KOPT-K1 (cell line): Measurements from ENCODE around the gene IL19.
"Not testable (repeated sequence)": the region's sequence is repeated elsewhere in the genome, so short reads cannot be mapped to it uniquely, and the experiment has no call there.

Experiments
- H3K27ac ChIP-seq: fragments of 200-600 bp; sonication (generic); 2 replicates; pipeline ENCODE4 v1.5.1; 2016; ENCODE audit warnings: antibody characterized with exemption, mild to moderate bottlenecking, low read depth, low read length; ENCODE audit not compliant: poor library complexity, severe bottlenecking
- H3K36me3 ChIP-seq: fragments of 200-600 bp; sonication (generic); 2 replicates; pipeline ENCODE4 v1.5.1; 2017; ENCODE audit warnings: antibody characterized with exemption, mild to moderate bottlenecking, low read length, moderate library complexity; ENCODE audit not compliant: insufficient read depth
- H3K9me3 ChIP-seq: fragments of 200-600 bp; sonication (generic); 2 replicates; pipeline ENCODE4 v1.5.1; 2017; ENCODE audit warnings: antibody characterized with exemption, low read length, mild to moderate bottlenecking; ENCODE audit not compliant: insufficient read depth, poor library complexity, severe bottlenecking

The IL19 gene

DNA sequence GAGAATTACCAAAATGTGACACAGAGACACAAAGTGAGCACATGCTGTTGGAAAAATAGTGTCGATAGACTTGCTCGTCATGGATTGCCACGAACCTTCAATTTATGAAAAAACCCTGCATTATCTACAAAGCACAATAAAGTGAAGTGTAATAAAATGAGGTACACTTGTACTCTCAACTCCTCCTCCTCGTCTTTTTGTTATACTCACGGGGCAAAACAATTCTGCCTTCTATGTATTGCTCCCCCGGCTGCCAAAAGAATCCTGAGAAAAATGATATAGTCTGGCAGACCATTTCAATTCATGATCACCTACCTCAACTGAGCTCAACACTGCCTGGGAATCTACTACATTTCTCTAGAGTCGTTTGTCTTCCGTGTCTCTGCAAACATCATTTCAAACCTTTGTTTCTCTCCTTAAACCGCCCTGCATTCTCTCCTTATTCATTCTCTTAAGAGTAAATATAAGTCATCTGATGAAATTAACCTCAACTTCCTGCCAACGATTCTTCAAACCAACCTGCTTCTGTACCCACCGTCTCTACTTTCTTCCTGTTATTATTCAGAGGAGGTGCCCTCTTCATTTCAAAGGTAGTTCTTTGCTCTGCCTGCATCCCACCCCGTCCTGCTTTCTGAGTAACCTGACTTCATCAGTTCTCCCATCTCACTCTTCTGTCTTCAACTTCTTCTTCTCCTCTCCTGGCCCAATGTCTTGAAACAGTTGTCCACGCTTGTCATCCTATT lies 12.9 kb upstream of the IL19 start:
- peak overlapping the region; percentile 95 for H3K27ac ChIP-seq
- H3K9me3 ChIP-seq = no peaks in the 10 kb centered on the region
- no peaks in the 10 kb centered on the region for H3K36me3 ChIP-seq

- Histone ChIP-seq H3K36me3 (no peaks in the 10 kb centered on the region), H3K9me3 (peaks cover 6% of the 10 kb centered on the region), H3K27ac (no peak overlapping the region)
Observed at GRCh38 chr1:206760590-206760989, 10.0 kb upstream of the IL19 start.

DNA sequence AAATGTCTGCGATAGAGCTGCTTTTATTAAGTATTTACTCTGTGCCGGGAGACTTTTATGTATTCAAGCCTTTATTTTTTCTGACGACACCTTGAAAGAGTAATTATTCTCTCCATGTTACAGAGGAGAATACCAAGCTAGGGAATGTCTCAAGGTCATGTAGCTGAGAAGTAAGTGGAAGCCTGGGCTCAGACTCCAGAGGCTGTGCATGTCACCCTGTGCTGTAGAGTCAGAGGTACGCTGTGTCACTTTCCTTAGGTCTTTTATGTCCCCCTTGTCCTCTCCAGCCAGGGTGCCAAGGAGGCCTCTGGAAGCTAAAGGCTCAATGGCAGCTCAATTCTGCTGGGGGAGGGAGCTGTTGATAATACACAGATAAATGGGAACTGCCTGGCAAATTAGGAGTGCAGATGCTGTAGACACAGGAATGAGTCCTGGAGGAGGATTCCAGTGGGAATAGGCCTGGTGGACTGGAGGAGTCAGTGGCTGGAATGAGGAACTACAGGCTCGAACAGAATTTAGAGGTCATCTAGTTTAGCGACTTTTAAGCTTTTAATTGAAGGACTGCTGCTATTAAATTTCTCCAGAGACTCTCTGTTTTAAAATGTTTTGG lies 9.3 kb upstream of the IL19 start:
- Histone ChIP-seq H3K9me3 (peaks cover 6% of the 10 kb centered on the region), H3K36me3 (no peaks in the 10 kb centered on the region), H3K27ac (no peak overlapping the region)

GRCh38 chr1:206762741-206763364 lies 7.7 kb upstream of the IL19 start:
- not testable (repeated sequence) for H3K27ac ChIP-seq, H3K36me3 ChIP-seq, H3K9me3 ChIP-seq

GRCh38 chr1:206765771-206766170 lies 4.8 kb upstream of the IL19 start:
- H3K9me3 ChIP-seq, H3K36me3 ChIP-seq: not testable (repeated sequence)
- peak overlapping the region; percentile 48 for H3K27ac ChIP-seq

GRCh38 chr1:206766251-206766856 lies 4.2 kb upstream of the IL19 start:
- Histone ChIP-seq H3K27ac (peak overlapping the region; percentile 48), H3K9me3 (peaks cover 6% of the 10 kb centered on the region), H3K36me3 (no peaks in the 10 kb centered on the region)

DNA sequence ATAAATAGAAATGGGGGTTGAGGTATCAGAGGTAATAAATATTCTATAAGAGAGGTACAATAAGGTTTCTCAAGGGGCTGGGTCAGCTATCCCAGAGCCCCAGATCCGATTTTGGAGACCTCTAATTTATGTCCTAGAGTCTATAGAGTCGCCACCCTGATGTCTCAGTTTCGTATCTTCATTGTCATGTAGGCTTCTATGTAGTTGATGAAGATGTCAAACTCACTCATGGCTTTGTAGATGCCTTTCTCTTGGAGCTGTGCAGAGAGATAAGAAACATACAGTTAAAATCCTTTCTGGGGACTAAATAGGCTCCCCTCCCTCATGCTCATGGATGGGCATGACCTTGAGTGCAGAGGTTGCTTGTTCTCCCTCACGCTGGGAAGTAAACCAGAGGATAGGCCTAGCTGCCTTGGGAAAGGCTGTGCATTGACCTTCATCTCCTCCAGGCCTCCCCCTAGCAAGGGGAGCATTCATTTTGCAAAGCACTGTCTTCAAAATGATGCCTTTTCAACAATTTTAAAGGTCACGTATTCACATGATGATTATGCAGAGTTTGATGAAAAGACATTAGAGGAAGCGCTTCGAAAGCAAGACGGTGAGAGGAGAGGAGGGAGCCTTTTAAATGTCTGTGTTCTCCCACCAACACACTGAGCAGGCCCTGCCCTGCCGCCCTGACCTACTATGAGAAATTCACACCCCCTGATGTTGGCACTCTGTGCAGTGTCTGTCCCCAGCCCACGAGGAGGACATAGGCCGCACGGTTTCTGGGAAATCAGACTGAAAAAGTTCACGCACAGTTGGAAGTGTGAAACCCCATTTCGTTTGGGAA lies 1.9 kb upstream of the IL19 start:
- Histone ChIP-seq H3K9me3 (peaks cover 4% of the 10 kb centered on the region), H3K36me3 (no peaks in the 10 kb centered on the region), H3K27ac (peak overlapping the region; percentile 71)

DNA sequence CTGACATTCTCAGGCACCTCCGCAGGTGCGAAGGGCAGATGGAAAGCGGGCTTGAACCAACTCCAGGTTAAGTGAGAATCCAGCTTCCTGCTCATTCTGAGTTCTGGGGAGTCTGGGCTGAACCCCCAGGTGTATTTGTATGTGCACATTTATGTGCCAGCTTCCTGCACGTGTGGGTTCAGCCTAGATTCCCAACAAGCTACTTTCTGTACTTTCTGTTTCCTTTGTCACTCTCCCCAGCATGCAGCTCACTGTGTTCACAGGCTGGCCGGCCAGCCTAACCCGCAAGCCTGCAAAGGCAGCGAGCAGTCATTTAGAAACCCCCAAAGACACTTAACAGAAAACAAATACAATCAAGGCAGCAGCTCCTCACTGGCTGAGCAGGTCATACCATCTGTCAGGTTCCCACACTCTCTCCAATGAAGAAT lies 1.3 kb upstream of the IL19 start:
- Histone ChIP-seq H3K36me3 (no peaks in the 10 kb centered on the region), H3K27ac (peak overlapping the region; percentile 71), H3K9me3 (no peaks in the 10 kb centered on the region)

DNA sequence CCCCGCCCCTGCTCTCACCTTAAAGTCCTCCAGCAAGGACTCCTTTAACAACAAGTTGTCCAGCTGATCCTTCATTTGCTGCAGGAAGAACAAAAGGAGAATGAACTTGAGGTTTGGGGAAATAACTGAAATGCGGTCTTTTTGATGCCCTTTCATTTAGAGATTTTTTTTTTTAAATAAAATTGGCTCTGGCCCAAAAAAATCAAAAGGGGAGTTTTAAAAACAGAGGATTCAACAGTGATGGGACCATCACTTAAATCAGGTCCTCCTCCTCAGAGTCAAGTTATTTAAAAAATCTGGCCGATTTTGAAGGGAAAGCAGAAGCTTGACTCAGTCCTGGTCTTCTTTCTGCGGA lies 742 bp downstream of the IL19 start:
- no peaks in the 10 kb centered on the region for H3K9me3 ChIP-seq
- no peaks in the 10 kb centered on the region for H3K36me3 ChIP-seq
- H3K27ac ChIP-seq = peak overlapping the region; percentile 71

DNA sequence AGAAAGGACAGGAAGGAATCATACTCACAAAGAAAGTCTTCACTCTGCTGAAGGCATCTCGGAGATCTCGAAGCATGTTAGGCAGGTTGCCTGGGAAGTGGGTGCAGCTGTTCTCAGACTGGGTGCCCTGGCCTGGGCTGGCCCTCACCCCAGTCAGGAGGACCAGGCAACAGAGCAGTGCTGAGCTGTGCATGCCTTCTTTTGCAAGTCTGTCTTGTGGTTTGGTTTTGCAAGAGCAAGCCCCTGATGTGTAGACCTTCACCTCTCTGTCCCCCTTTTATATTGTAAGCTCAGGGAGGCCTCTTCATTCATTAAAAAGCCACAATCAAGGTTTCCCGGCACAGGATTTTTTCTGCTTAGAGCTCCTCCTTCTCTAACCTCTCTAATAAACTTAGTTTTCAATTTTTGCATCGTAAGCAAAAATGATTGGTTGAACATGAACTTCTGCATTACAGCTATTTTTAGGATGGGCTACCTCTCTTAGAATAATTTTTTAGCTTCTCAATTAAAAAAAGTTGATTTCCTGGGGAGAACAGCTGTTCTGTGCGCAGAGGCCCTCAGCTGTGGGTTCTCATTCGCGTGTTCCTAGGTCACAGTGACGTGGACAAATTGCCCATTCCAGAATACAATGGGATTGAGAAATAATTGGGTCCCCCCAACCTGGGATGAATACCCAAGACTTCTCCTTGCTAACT lies 1.8 kb downstream of the IL19 start, which contains the start of gene IL10:
Gene IL10, minus strand, starts transcription at position 252 of the 695 bp plus-strand sequence. Its CDS starts 59 bp downstream, at position 193.
- Histone ChIP-seq H3K27ac (no peak within 1 kb of the TSS), H3K9me3 (no peaks in the 10 kb centered on the region), H3K36me3 (no peaks in the 10 kb centered on the region)

DNA sequence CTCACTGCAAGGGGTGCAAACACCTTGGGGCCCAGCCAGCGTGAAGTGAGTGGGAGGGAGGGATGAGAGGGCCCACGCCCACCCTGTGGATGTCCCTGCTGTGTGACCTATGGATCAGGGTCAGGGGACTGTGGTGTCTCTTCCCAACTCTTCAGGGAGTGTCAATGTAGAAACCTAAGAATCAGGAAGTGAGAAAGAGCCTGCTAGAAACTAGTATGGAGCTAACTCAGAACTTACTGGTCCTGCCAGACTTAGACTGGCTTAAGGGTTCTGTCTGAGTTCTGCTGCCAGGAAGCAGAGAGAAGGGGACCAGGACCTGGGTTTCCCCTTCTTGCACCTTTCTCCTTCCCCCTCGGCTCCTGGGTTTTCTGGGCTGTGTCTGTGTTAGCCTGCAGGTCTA lies 3.5 kb downstream of the IL19 start:
- Histone ChIP-seq H3K27ac (no peak overlapping the region), H3K9me3 (no peaks in the 10 kb centered on the region), H3K36me3 (no peaks in the 10 kb centered on the region)

DNA sequence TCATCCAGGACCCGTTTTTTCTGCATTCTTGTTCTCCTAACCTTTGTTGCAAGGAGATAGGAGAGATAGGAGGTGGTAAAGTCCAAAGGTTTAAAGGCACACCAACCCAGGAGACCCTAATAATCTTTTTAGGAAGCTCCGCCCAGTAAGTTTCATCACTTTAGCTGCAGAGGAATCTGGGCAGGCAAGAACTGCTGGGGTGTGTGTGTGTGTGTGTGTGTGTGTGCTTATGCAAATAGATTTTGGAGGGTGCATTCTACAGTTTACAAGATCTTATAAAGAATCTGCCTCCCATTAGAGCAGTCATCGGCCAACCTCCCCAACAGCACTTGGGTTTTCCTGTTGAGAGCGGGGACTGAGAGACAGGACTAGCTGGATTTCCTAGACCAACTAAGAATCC lies 5.7 kb downstream of the IL19 start:
- H3K9me3 ChIP-seq = no peaks in the 10 kb centered on the region
- no peaks in the 10 kb centered on the region for H3K36me3 ChIP-seq
- no peak overlapping the region for H3K27ac ChIP-seq

- Histone ChIP-seq H3K36me3 (no peaks in the 10 kb centered on the region), H3K9me3 (no peaks in the 10 kb centered on the region), H3K27ac (no peak overlapping the region)
Observed at GRCh38 chr1:206778031-206778430, 7.5 kb downstream of the IL19 start.

- not testable (repeated sequence) for H3K27ac ChIP-seq, H3K36me3 ChIP-seq, H3K9me3 ChIP-seq
Observed at GRCh38 chr1:206778911-206779310, 8.3 kb downstream of the IL19 start.
